ENCODE results near the gene ADORA2A.

ADORA2A gene

DNA sequence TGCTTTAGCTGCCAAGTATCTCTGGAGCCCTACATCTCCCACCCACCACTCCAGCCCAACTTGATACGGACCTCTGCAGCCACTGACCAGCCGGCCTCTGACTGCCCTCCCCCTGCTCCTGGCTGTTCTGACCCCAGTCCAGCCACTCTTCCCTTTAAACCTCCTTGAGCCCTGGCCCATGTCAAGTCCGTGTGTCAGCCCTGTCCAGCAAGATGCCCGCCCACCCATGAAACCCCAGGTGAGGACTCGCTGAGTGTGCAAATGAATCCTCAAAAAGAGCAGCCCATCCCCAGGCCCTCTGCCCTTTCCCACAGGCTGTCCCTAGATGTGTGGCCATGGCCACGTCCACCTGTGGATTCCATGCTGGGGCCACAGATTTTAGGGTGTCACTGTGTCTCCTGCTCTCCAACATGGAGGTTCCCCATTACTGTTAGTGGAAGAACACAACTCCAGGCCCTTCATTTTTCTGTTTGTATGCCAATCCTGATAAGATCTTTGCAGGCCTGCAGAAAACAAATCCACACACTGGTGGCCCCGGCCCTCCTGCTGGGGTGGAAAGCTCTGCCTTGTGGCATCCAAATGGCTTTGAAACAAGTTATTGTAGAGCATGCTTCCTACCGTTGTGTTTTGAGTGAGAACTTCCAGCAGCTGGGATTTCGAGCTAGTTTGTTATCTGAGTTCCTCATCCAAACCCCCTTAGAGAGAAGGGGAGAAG, 22.7 kb upstream of the ADORA2A start:
- no peak for DNase-seq

DNA sequence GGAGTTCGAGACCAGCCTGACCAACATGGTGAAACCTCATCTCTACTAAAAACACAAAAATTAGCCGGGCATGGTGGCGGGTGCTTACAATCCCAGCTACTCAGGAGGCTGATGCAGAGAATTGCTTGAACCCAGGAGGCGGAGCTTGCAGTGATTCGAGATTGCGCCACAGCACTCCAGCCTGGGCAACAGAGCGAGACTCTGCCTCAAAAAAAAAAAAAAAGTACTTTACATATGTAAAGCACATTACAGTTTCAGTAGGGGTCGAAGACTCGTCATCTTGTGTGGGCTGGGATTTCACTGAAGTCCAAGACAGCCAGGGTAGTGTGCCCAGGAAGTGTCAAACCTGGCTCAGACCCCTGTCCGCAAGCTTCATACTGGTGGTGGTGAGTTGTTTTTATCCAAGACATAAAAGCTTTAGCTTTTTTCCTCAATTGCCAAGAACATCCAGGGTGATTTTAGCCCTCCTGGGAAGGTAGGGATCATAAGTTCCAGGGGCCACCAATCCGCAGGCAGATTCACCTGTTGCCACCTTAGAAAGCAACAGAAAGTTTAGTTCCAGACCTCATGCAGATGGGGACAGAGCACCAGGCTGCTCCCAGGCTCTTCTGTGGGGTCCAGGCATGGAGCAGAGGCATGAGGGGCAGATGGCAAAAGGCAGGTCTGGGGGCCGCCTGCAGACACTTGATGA, 21.6 kb upstream of the ADORA2A start:
- DNase-seq, result no peak

DNA sequence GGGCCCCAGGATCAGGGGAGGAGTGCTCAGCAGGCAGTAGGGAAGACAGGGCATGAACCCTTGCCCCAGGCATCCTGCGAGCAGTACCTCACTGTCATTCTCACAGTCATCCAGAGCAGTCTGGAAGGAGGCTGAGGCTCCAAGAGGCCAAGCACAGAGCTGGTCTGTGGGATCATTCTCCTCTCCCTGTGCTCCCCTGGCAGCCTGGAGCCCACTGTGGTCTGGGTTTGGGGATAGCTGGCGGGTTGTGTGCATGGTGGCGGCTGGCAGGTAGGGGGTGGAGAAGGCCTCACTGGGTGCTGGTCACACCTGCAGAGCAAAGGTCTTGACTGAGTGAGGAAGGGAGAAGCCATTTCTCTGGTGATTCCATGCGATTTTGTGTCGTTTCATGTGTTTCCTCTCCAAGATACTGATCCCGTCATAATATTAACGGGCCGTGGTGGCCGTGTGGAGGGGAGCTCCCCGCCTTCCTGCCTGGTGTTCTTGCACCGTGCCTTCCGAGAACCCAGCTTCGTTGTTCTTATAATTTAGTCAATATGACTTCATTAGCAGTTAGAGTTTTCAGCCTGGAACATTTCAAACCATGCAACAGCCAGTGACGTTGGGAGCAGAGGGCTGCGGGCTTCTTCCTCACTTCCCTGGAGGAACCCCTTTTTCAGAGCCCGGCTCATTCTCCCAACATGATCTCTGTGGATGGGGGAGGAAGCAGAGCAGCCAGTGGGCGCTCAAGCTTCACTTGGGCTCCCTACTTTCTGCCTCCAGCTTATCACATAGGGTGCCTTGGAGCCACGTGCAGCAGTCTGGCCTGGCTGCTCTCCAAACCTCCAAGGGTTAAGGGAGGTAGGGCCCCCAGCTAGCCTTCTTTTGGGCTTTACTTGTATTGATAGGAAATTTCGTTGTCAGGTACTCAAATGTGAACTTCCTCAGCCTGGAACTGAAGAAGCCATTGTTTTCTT, 20.8 kb upstream of the ADORA2A start:
- no peak for DNase-seq

DNA sequence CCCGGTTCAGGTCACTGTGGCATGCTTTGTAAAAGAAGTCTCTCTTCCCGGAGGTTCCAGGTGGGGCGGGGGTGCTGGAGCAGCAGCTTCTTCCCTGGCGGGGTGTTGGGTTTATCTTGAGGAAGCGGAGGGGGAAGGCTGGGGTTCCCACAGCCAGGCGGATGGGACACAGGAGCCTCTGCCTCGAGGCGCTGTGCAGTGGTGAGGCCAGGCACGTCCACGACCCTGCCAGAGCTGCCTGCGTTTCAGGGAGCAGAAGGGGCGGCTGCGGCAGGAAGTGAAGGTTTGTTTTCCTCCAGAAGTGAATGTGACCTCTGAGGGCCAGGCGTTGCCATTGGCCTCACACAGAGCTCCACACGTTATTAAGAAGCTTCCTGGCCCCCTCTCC, 20.1 kb upstream of the ADORA2A start:
- no peak for DNase-seq

DNA sequence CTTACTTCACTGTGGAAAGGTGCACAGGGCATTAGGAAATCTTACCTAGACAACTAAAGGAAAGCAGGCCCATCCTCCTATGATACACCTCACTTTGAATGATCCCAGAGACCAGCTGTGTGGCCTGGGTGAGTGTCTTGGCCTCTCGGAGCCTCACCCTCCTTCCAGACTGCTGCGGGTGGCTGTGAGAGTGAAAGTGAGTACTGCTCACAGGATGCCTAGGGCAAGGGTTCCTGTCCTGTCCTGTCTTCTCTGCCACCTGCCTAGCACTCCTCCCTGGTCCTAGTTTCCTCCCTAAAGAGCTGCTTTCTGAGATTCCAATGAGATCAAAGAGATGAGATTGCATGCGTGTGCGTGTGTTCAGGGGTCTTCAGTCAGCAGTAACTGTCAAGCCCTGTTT, 19.5 kb upstream of the ADORA2A start:
- no peak for DNase-seq

DNA sequence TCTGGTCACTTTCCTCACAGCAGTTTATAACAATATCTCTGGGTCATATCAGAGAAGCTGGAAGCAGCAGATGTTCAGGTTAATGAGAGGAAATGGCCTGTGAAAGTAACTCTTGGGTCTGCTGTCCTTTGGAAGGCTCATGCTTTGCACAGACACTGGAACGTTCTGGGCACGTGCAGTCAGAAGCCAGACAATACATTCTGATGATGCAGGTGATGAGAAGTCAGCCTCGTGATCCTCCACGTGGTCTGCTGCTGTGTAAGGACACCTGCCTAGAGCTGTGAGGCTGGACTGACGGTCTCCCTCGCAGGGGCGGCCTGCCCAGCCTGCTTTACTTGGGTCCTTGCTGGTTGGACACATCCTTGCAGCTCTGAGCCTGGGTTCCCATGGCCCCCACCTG, 18.8 kb upstream of the ADORA2A start:
- no peak for DNase-seq

DNA sequence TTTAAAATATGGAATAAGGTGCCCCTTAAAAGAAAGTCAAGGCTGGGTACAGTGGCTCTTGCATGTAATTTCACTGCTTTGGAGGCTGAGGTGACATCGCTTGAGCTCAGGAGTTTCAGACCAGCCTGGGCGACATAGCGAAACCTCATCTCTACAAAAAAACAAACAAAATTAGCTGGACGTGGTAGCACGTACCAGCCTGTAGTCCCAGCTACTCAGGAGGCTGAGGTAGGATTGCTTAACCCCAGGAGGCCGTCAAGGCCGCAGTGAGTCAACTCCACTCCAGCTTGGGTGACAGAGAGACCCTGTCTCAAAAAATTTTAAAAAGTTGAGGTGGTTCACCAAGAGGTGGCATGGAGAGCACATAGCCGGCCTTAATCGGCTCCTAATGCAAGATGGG, 17.7 kb upstream of the ADORA2A start:
- DNase-seq, result no peak

DNA sequence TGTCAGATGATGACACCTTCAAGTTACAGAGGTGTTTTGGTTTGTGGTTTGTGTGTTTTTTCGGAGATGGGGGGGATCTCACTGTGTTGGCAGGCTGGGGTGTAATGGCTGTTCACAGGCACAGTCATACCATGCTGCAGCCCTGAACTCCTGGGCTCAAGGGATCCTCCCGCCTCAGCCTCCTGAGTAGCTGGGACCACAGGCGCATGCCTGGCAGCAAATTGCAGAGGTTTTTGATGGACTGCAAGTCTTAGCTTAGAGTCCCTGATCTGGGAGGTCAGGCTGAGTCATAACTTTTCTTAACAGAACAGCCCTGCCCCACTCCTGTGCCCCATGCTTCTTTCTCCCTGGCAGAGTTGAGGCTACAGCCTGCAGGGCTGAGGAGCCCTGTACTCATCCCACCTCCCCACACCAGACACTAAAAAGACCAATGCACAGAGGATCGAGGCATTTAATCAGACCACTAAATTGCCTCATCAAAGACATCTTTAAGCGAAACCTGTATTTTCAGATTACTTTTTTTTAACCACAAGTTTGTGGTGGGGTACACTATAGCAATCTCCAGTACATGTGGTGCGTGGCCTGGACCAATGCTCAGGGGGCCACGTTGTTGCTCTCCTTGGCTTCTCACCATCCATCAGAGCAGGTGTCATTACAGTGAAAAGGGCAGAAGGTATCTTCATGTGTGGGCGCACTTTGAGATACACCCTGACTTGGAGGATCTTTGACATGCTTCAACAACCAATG, 17.1 kb upstream of the ADORA2A start:
- DNase-seq, result no peak

DNA sequence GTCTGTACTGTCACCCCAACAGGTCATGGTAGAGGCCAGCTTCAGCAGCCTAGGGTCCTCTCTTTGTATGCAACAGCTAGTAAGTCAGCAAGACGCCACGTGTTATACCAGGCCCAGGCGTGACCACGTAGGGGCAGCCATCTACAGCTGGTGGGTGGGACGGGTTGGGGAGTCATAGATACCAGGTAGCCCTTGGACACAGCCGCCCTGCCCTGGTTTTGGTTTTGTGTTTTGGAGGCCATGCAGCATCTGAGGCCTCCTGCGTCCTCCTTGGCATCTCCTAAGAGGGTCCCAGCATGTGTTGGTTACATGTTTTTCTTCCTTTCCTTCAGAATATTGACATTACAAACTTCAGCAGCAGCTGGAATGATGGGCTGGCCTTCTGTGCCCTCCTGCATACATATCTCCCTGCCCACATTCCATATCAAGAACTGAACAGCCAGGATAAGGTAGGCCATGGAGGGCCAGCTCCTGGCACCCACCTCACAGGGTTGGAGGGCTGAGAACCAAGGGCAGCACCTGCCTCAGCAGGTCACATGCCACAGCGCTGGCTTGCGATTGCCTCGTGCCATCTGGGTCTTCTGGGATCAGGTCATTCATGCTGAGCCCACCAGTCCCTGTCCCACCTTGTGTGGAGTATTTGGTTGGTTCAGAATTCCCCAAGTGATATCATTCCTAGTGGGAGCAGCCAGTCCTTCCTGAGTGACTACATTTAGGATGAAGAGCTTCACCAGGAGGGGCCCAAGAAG, 16.0 kb upstream of the ADORA2A start:
- no peak for DNase-seq

DNA sequence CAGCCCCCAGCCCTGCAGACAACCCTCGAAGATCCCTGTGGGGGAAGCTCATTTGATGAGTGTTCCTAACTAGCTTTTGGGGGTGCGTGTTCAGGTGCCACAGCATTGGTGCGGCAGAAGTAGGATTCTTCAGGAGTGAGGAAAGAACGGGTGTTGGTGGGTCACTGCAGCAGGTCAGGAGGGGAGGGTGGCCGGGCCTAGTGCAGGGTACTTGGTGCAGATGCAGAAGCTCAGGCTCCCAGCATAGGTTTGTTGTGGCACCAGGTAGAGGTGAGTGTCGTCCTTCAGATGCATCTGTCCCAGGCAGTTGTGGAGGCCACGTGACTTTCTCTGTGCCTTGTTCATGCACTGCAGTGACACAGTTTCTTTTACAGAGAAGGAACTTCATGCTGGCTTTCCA, 15.1 kb upstream of the ADORA2A start:
- no peak for DNase-seq

DNA sequence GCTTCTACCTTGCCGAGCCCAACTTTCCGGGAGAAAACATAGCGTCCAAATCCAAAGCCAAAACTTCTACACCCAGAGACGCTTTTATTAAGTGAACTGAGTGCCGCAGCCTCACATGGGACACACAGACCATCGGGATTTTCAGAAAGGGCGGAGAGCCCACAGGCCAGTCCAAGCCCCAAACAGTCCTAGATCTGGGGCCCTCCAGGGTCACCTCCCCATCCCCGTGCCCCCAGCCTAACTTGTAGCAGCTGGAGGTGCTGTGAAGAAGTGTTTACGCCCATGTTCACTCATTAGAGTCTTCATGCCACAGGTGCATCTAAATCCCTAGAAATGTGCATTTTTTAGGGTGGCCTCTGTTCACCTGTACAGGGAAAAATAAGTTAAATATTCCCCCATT, 14.1 kb upstream of the ADORA2A start:
- no peak for DNase-seq

DNA sequence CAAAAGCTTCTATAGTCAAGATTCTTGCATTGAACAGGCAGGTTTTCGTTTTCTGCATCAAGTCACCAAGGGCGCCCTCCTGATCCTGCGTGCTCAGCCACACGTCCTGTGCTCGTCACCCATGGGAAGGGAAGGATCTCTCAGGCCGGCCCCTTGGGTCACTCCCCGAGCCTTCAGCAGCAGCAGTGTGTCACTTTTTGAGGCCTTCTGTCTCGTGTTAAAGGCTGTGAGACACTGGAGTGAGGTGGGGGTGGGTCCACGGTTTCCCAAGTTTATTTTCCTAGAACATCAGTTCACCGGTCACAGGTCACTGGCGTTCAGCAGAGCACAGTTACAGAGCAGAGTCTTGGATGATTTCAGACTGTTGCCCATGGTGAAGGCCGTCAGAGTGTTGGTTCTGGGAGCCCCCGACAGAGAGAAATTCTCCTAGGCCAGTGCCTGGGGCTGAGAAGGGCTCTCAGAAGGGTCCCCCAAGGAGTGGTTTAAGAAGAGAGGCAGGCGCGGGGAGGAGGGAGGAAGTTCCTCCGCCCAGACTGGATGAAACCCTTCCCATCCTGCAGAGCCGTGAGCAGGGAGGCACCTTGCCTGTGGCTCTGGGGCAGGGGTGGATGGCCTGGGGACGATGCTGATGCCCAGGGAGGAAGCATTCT, 13.5 kb upstream of the ADORA2A start:
- DNase-seq, result no peak

DNA sequence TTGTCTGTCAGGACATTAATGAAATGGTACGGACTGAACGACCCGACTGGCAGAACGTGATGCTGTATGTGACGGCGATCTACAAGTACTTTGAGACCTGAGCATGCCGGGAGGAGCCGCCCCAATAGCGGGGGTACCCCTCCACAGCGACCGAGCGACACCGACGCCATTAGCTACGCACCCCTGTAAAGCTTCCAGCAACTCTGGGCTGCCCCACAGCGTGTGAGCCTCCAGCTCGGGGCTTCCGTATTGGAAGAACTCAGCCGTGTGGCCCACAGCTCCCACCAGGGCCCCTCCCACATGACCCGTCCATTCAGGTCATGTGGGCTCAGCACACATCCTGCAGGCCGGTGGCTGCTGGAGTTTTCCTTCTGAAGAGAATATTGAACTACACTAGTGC, 12.9 kb upstream of the ADORA2A start:
- DNase-seq, result no peak

DNA sequence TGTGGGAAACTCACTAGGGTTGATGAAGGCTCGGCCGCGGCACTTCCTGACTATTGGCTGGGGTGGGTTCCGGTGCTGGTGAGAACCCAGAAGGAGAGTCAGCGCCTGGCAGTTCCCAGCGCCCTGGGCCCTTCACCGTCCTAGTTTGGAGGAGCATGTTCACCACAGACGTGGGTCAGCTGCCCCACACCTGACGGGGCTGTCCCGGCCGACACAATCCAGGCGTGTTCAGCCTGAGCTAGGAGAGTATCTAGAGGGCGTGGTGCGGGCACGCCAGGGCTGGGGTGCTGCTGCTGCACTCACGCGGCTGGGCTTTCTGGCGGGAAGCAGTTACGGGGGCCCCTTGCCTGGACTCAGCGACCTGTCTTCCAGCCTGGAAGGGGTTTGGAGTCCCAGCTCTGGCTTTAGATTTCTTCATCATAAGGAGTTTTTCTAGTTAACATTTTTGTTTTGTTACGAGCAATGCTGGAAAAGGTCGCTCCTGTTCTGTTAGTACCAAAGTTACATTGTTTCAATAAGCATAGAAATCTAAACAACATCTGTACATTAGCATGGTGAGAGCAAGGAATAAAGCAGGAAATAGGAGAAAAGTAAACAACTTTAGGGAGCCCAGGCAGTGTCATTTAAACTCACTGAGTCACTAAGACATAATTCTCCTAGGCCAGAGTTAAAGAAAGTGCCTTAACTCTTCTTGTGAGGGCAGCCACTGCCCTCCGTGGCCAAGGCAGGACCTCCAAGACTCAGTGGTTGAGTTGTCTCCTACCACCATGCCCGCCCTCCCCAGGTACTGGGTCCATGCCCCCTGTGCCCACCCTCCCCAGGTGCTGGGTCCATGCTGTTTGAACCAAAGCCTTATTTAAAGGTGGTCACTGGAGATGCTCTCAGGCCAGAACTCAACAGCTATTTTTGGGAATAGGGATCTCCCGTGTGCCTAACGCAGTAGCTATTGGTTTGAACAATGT, 12.1 kb upstream of the ADORA2A start:
- DNase-seq, result no peak

DNA sequence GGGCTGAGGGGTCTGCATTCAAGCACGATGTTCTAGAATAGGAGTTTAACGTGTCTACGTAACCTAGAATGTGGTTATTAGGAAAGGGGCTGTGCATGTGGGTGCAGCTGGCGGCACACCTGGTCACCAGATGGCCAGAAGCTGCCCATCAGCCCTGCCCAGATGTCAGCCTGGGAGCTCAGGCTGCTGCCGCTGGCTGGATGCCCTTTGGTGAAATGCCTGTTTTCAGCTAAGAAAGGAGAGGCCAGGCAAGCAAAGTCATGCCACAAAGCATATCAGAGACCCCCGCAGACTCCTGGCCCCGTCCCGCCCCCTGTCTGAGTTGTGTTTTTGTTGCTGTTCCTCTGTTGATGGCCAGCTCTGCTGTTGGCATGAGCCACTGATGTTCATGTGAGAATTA, 11.3 kb upstream of the ADORA2A start:
- DNase-seq, result no peak

DNA sequence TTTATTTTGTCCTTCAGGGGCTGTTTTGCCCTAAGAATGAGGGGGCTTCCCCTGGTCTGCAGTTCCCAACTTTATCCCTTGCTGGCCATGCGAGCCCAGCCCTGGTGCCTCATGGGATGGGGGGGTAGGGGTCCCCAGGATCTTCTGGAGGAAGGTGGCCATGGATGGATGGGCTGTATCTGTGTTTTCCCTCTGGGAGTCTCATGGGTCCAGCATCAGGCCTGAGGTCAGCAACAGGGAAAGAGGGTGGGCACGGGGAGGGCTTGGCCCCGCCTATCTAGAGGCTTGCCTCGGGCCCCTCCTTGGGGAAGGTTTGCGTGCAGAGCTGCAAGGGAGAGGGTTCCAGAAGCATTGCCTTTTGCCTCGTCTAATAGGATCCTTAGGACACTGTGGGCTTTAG, 10.8 kb upstream of the ADORA2A start:
- DNase-seq, result no peak

DNA sequence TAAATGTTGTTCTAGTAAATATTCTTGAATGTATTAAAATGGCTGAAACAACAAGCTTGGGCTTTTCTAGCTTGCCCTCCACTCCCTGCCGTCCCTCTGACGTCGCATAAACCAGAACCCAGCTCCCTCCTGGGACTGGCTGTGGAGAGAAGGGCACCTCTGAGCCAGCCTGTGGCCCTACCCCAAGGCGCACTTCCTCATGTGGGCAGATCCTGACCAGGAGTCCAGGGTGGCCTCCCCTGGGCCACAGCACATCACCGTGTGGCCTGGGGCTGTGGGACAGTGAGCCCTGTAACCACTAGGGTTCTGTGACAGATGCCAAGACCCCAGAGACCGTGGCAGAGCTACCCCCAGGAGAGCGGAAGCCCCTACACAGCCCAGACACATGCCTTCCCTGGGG, 10.2 kb upstream of the ADORA2A start:
- DNase-seq, result no peak

DNA sequence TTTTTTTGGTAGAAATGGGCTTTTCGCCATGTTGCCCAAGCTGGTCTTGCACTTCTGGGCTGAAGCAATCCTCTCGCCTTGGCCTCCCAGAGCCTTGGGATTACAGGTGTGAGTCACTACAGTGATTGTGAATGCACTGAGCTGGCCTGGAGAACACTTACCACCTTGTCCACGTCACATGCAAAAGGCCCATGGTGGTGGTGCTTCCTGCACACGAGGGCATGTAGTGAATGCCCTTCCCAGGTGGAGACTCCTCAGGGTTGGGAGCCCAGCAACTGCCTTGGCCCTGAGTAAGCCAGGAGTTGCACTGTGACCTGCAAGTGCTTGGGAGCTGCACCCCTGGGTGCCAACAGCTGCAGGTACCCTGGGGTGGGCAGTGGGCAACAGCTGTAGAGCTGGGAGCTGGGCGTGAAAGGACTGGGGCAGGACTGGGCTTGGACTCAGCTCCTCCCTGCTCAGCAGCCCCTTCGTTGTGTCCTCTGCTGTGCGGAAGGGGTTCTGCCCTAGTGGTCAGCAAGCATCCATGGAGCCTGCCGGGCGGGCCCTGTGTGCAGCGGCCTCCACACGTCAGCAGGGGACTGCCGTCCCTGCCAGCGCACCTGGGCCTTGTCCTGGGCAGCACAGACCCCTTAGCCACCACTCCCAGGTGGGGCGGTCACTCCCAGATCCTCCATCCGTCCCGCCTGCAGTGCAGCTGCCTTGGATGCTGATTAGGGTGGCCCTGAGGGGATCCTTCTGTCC, 9.3 kb upstream of the ADORA2A start:
- no peak for DNase-seq

DNA sequence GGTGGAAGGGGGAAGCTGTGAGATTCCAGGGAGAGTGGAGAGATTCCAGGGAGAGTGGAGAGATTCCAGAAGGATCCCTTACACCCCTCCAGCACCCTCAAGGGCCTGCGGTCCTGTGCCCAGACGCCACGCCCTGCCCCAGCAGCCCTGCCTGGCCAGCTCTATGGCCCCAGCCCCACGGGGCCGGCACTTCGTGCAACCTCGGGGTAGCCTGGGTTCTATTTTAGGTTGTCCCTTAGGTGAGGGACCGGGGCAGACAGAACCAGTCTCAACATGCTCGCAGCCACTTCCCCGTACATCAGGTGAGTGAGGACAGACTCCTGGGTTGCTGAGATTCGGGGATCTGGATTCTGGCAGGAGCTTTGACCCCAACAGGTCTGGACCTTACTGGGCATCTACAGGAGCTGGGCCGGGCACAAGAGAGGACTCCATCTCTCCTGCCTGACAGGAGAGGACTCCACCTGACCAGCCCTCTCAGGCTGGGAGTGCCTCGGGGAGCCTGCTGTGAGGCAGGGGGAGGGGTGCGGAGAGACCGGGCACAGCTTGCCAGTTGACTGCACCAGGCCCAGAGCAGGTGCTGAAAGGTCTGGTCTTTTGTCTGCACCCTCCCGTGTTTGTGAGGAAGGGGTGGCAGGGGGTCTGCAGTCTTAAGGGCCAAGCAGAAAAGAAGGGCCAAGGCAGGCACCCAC, 8.5 kb upstream of the ADORA2A start:
- no peak for DNase-seq
